ENCODE data around the gene ST6GALNAC4.
A peak's percentile ranks its signal among the peaks of the same experiment; 100 is the strongest.

The ST6GALNAC4 gene

DNA sequence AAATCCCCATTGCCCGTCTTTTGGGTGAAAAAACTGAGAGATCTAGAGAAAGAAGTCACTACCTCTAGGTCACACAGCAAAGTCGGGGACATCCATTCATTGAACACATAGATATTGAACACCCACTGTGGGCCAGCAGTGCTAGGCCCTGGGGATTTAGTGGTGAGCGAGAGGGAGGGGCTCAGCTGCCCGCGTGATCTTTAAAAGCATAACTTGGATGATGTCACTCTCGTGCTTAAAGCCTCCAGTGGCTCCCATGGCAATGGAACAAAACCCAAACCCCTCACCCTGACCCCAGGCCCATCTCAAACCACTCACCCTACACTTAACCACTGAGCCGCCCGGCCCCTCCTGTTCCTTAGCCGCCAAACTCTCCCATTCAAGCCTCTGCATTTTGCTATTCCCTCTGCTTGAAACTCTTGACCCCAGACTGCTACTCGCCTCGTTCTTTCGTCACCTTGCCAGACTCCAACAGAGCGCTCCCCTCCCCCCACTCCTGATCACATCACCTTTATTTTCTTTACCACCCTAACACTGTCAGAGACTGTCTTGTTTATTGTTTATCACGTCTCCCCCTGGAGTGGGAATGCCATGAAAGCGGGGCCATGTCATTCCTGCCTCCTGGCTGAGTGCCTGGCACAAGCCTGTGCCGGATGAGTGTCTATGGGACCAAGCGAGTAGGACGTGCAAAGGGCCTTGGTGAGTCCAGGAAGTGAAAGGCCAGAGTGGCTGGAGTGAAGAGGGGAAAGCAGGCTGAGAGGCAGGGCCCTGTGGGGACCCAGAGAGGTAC lies 14.4 kb upstream of the ST6GALNAC4 start:
- peak; percentile 73 for DNase-seq (ENCODE audit: low spot score)
- in situ Hi-C loops (cut with MboI; ENCODE audit: low sequenced_read_pairs, unreplicated experiment) = loop anchor here (25.0 kb wide), 1 partner anchor 106 kb away; no protein-coding TSS in a partner anchor
- TF ChIP-seq, protein P1, sequence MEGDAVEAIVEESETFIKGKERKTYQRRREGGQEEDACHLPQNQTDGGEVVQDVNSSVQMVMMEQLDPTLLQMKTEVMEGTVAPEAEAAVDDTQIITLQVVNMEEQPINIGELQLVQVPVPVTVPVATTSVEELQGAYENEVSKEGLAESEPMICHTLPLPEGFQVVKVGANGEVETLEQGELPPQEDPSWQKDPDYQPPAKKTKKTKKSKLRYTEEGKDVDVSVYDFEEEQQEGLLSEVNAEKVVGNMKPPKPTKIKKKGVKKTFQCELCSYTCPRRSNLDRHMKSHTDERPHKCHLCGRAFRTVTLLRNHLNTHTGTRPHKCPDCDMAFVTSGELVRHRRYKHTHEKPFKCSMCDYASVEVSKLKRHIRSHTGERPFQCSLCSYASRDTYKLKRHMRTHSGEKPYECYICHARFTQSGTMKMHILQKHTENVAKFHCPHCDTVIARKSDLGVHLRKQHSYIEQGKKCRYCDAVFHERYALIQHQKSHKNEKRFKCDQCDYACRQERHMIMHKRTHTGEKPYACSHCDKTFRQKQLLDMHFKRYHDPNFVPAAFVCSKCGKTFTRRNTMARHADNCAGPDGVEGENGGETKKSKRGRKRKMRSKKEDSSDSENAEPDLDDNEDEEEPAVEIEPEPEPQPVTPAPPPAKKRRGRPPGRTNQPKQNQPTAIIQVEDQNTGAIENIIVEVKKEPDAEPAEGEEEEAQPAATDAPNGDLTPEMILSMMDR (IDR thresholded peaks at IDR 0.05; ENCODE audit: borderline replicate concordance, control extremely low read depth, extremely low read depth, insufficient read depth, missing control alignments) = no peak

DNA sequence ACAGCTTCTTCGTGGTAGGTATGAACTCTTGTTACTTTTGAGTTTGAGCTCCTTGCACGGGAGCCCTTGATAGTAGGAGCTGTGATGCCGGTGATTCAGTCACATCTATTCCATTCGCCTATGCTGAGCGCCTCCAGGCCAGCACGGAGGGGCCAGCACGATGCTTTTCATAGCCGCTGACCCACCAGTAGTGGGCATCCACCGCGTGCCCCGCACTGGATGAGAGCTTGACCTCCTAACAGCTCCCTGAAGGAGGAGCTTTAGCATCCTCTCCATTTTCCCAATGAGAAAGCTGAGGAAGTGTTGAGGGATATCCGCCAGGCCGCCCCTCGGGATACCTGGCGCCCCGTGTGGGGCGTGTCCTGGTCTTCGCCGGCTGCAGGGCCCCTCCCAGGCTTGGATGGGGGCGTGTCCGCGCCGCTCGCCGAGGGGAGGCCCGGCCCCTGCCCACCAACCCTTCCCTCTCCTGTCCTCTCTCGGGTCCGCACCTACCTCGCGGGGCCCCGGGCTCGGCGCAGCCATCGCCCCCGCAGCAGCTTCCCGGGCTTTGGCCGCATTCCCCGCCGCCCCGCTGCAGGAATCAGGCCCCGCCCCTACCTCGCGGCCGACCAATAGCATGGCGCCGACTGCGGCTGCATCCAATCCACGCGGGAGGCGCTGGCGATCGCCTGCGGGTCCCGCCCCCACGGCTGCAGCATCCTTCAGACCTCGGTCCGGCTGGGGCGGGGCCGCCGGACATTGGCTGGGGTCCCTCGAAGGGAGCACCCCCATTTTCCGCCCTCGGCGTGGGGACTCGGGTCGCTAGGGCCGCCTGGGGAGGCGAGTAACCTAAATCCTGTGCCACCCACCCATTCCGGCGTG lies 13.6 kb upstream of the ST6GALNAC4 start, which contains the start of gene PIP5KL1:
Gene PIP5KL1, minus strand, starts transcription at position 547 of the 861 bp plus-strand sequence. Its CDS starts 25 bp downstream, at position 522.
- DNase-seq (ENCODE audit: low spot score) = peak; percentile 97

DNA sequence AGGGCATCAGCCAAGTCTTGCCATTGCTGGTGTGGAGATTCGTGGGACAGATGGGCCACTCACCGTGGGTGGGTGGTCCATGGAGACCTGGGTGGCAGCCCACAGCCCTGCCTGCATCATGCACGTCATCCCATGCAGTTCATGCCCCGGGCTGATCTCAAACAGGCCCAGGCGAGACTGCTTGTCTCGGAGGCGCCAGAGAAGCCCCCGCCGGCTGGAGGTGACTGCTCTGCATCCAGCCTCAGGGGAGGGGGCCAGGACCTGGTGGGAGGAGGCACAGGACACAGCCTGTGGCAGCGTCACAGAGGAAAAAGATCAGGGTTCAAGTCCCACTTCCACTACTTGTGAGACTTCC lies 12.8 kb upstream of the ST6GALNAC4 start:
- no peak for DNase-seq (ENCODE audit: low spot score)
- TF ChIP-seq, protein P1 (IDR thresholded peaks at IDR 0.05; ENCODE audit: borderline replicate concordance, control extremely low read depth, extremely low read depth, insufficient read depth, missing control alignments) = no peak
- in situ Hi-C loops (cut with MboI; ENCODE audit: low sequenced_read_pairs, unreplicated experiment) = loop anchor here (25.0 kb wide), 1 partner anchor 108 kb away; no protein-coding TSS in a partner anchor

More for the DNA sequence above, 13.6 kb upstream of the ST6GALNAC4 start, which contains the start of gene PIP5KL1:
- in situ Hi-C loops (cut with MboI; ENCODE audit: low sequenced_read_pairs, unreplicated experiment) = loop anchor here (25.0 kb wide), 1 partner anchor 107 kb away; no protein-coding TSS in a partner anchor
- TF ChIP-seq, protein P1 (IDR thresholded peaks at IDR 0.05; ENCODE audit: borderline replicate concordance, control extremely low read depth, extremely low read depth, insufficient read depth, missing control alignments) = no peak

DNA sequence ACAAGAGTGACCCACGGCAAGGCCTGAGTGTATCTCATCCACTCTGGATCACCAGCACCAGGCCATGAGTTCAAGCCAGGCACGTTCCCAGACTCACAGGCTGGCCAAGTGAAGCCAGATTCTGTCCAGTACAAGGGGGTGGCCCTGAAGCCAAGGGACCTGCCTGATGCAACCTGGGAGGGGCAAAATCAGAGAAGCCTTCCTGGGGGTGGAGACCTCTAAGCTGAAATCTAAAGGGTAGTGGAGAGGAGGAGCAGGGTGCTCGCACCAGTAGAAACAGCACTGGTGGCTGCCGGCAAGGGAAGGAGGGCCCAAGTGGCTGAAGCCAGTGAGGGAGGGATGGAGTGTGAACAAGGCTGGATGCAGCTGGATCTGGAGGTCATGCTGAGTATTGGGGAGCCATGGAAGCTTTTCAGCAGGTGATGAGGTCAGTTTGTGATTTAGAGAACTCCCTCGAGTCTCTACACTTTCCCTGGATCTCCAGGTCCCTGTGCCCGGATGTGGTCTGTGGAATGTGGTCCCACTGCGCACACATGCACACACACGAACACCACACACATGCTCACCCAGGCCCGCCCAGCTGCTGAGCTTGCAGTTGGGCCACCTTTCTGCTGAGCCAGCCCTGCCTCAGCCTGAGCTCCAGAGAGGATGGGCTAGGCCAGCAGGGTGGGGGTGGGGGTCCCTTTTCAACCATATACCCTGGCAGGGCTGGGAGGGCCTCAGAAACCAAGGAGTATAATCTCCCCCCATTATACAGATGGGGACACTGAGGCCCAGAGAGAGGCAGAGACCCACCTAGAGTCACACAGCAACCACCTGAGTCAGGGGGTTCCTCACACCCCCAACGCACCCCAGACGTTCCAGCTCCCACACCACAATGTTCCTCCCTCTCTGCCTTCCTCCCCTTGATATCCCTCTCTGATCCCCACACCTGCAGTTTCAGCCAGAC lies 12.1 kb upstream of the ST6GALNAC4 start:
- TF ChIP-seq, protein P1 (IDR thresholded peaks at IDR 0.05; ENCODE audit: borderline replicate concordance, control extremely low read depth, extremely low read depth, insufficient read depth, missing control alignments) = no peak
- in situ Hi-C loops (cut with MboI; ENCODE audit: low sequenced_read_pairs, unreplicated experiment) = loop anchor here (25.0 kb wide), 1 partner anchor 108 kb away; no protein-coding TSS in a partner anchor
- no peak for DNase-seq (ENCODE audit: low spot score)

DNA sequence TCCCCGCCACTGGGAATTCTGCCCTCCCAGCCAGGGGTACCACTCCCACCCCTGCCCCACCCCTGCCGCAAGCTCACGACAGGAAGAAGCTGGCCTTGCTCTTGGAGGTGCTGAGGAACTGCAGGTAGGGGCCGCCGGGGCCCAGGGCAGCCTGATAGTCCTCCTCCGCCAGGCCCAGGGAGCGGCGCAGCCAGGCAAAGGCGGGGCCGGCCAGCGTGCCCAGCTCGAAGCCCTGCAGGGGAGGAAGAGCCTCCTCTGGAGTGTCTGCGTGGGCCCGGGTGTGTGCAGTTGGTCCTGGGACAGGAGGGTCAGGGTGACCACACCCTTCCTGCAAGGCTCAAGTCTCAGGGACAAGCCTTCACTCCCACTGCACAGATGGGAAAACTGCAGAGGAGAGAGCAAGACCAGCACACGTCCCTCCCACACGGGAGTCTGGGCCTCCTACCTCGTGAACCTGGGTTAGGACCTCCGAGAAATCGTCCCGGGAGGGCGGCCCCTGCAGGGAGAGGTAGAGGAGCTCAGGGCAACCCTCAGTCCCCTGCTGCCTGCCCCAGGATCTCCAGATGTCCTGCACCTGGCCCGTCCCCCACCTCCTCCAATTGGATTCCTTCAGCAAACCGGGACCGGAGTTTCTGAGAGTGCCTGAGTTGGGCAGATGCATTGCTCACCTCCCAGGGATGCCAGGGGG lies 11.3 kb upstream of the ST6GALNAC4 start:
- in situ Hi-C loops (cut with MboI; ENCODE audit: low sequenced_read_pairs, unreplicated experiment) = loop anchor here (25.0 kb wide), 1 partner anchor 109 kb away; no protein-coding TSS in a partner anchor
- DNase-seq (ENCODE audit: low spot score) = no peak
- TF ChIP-seq, protein P1 (IDR thresholded peaks at IDR 0.05; ENCODE audit: borderline replicate concordance, control extremely low read depth, extremely low read depth, insufficient read depth, missing control alignments) = no peak

All from GM13976 (cell line).